GM18907 (cell line): ENCODE measurements around the gene TTC3.
"Not testable (repeated sequence)": the region's sequence is repeated elsewhere in the genome, so short reads cannot be mapped to it uniquely, and the experiment has no call there.

Experiments
- ATAC-seq: cut with Tn5 transposase; IDR thresholded peaks from one replicate; pipeline ENCODE4 v1.9.1; 2021; ENCODE audit warnings: mild to moderate bottlenecking, moderate library complexity; ENCODE audit not compliant: unreplicated experiment

Gene TTC3

GRCh38 chr21:37143392-37143791, 70.3 kb downstream of the TTC3 start:
- not testable (repeated sequence) for ATAC-seq

- no peak for ATAC-seq
These were observed 72.6 kb downstream of the TTC3 start for GRCh38 chr21:37145635-37146111.

GRCh38 chr21:37146320-37147235, 73.5 kb downstream of the TTC3 start:
- no peak for ATAC-seq

- no peak for ATAC-seq
These were observed 76.4 kb downstream of the TTC3 start for GRCh38 chr21:37149411-37149810.

GRCh38 chr21:37153196-37153934, 80.3 kb downstream of the TTC3 start:
- ATAC-seq: no peak

- no peak for ATAC-seq
These were observed 80.9 kb downstream of the TTC3 start for GRCh38 chr21:37153935-37154350.

- ATAC-seq: no peak
These were observed 82.1 kb downstream of the TTC3 start for GRCh38 chr21:37155186-37155585.

- ATAC-seq: no peak
These were observed 84.9 kb downstream of the TTC3 start for GRCh38 chr21:37157938-37158337.

GRCh38 chr21:37159053-37159776, 86.2 kb downstream of the TTC3 start:
- ATAC-seq: no peak

- ATAC-seq: no peak
These were observed 86.9 kb downstream of the TTC3 start for GRCh38 chr21:37159949-37160348.

GRCh38 chr21:37164742-37165141, 91.7 kb downstream of the TTC3 start:
- no peak for ATAC-seq

GRCh38 chr21:37165586-37165985, 92.5 kb downstream of the TTC3 start:
- no peak for ATAC-seq

GRCh38 chr21:37166733-37167132, 93.7 kb downstream of the TTC3 start:
- no peak for ATAC-seq

GRCh38 chr21:37168666-37169065, 95.6 kb downstream of the TTC3 start:
- no peak for ATAC-seq

GRCh38 chr21:37172646-37173045, 99.6 kb downstream of the TTC3 start:
- no peak for ATAC-seq

GRCh38 chr21:37176716-37177115, 103.7 kb downstream of the TTC3 start:
- no peak for ATAC-seq

- ATAC-seq: no peak
These were observed 108.0 kb downstream of the TTC3 start for GRCh38 chr21:37181059-37181458.

GRCh38 chr21:37182222-37182621, 109.2 kb downstream of the TTC3 start:
- no peak for ATAC-seq

GRCh38 chr21:37183749-37184148, 110.7 kb downstream of the TTC3 start:
- ATAC-seq: no peak

- ATAC-seq: no peak
These were observed 111.9 kb downstream of the TTC3 start for GRCh38 chr21:37184784-37185593.
